Neural cell (in vitro differentiated cells): ENCODE results near the gene LRBA. TPM values are rescaled to one million over a fixed set of nuclear protein-coding genes. Genes with fewer than 3 reads are reported as not detected.

Source experiments
- H2AFZ ChIP-seq: fragments of 200-600, 300-800 bp; sonication (generic), shearing (Covaris generic); 2 replicates; pipeline ENCODE4 v1.6.0; 2014; ENCODE audit warnings: low read depth, mild to moderate bottlenecking, antibody characterized with exemption, low read length, moderate library complexity
- H3F3A ChIP-seq: fragments of 200-600 bp; shearing (Covaris generic); 2 replicates; pipeline ENCODE4 v1.6.1; 2016; ENCODE audit warnings: mild to moderate bottlenecking, moderate library complexity, mixed read lengths, antibody characterized with exemption, low read length; ENCODE audit not compliant: insufficient read depth, poor library complexity, severe bottlenecking
- H3K27ac ChIP-seq: fragments of 200-600, 300-800 bp; sonication (generic), shearing (Covaris generic); 2 replicates; pipeline ENCODE4 v1.5.1; 2014; ENCODE audit warnings: mild to moderate bottlenecking, low read length, moderate library complexity
- H3K27me3 ChIP-seq: fragments of 300-800, 200-600 bp; sonication (generic), shearing (Covaris generic); 2 replicates; pipeline ENCODE4 v1.6.0; 2014; ENCODE audit warnings: mild to moderate bottlenecking, low read depth, low read length, moderate library complexity; ENCODE audit not compliant: insufficient read depth
- H3K36me3 ChIP-seq: fragments of 300-800, 200-600 bp; sonication (generic), shearing (Covaris generic); 2 replicates; pipeline ENCODE4 v1.5.1; 2014; ENCODE audit warnings: mild to moderate bottlenecking, antibody characterized with exemption, low read length, moderate library complexity; ENCODE audit not compliant: insufficient read depth
- H3K4me2 ChIP-seq: fragments of 300-800, 200-600 bp; sonication (generic), shearing (Covaris generic); 2 replicates; pipeline ENCODE4 v1.6.0; 2014; ENCODE audit warnings: mild to moderate bottlenecking, low read length
- H3K4me3 ChIP-seq: fragments of 300-800, 200-600 bp; sonication (generic), shearing (Covaris generic); 2 replicates; pipeline ENCODE4 v1.5.1; 2014; ENCODE audit warnings: mild to moderate bottlenecking, low read length, moderate library complexity
- H3K79me2 ChIP-seq: fragments of 200-600 bp; shearing (Covaris generic); replicated peaks from 2 replicates; pipeline ENCODE4 v1.6.0; 2014; ENCODE audit warnings: mild to moderate bottlenecking, low read length, moderate library complexity; ENCODE audit not compliant: insufficient read depth
- H3K9ac ChIP-seq: fragments of 300-800, 200-600 bp; sonication (generic), shearing (Covaris generic); 2 replicates; pipeline ENCODE4 v1.6.1; 2016; ENCODE audit warnings: mild to moderate bottlenecking, low read length, mixed read lengths
- H3K9me2 ChIP-seq: fragments of 200-600 bp; shearing (Covaris generic); 2 replicates; pipeline ENCODE4 v1.6.1; 2016; ENCODE audit warnings: mild to moderate bottlenecking, low read length, mixed read lengths; ENCODE audit not compliant: insufficient read depth
- H3K9me3 ChIP-seq: fragments of 200-600, 300-800 bp; sonication (generic), shearing (Covaris generic); 2 replicates; pipeline ENCODE4 v1.6.1; 2016; ENCODE audit warnings: mild to moderate bottlenecking, mixed run types, low read length, moderate library complexity, mixed read lengths
- H4K20me1 ChIP-seq: fragments of 200-600 bp; shearing (Covaris generic); 2 replicates; pipeline ENCODE4 v1.6.1; 2016; ENCODE audit warnings: mild to moderate bottlenecking, mixed run types; ENCODE audit not compliant: insufficient read depth
- EP300 ChIP-seq: fragments of 450-650 bp; conservative IDR thresholded peaks from 2 replicates; pipeline ENCODE4 v1.6.1; 2014; ENCODE audit warnings: antibody characterized with exemption, mild to moderate bottlenecking, moderate library complexity; ENCODE audit not compliant: poor library complexity, severe bottlenecking
- EZH2 ChIP-seq: fragments of 200-600, 300-800 bp; shearing (Covaris generic), sonication (generic); IDR thresholded peaks from 2 replicates; pipeline ENCODE4 v1.6.1; 2014; ENCODE audit warnings: antibody characterized with exemption, low read length, borderline replicate concordance, mild to moderate bottlenecking; ENCODE audit not compliant: insufficient read depth, poor library complexity, severe bottlenecking
- MXI1 ChIP-seq: fragments of 450-650 bp; conservative IDR thresholded peaks from 2 replicates; pipeline ENCODE4 v1.6.1; 2014; ENCODE audit warnings: antibody characterized with exemption, mild to moderate bottlenecking; ENCODE audit not compliant: poor library complexity, severe bottlenecking
- POLR2AphosphoS5 ChIP-seq: IDR thresholded peaks from 2 replicates; pipeline ENCODE4 v1.6.1; 2012
- RAD21 ChIP-seq: fragments of 450-650 bp; conservative IDR thresholded peaks from 2 replicates; pipeline ENCODE4 v1.6.1; 2014; ENCODE audit warnings: antibody characterized with exemption, mild to moderate bottlenecking, moderate library complexity
- REST ChIP-seq: IDR thresholded peaks from 2 replicates; pipeline ENCODE4 v1.6.1; 2012; ENCODE audit warnings: borderline replicate concordance
- TAF1 ChIP-seq: IDR thresholded peaks from 2 replicates; pipeline ENCODE4 v1.6.1; 2012; ENCODE audit warnings: low read depth
- polyA plus RNA-seq: library from polyadenylated mRNA; depleted of rRNA; stranded (reverse); fragments of >200 nt; gene quantifications from 2 replicates; pipeline ENCODE4 v1.2.3, GENCODE V29; 2014
- TF ChIP-seq, protein P1 (sequence below): fragments of 450-650 bp; IDR thresholded peaks from 2 replicates; pipeline ENCODE4 v1.5.1; 2014; ENCODE audit warnings: antibody characterized with exemption, mild to moderate bottlenecking, moderate library complexity; ENCODE audit not compliant: poor library complexity, severe bottlenecking

LRBA gene
- polyA plus RNA-seq, 1 donor from 2014 or later = 7.1 TPM

DNA sequence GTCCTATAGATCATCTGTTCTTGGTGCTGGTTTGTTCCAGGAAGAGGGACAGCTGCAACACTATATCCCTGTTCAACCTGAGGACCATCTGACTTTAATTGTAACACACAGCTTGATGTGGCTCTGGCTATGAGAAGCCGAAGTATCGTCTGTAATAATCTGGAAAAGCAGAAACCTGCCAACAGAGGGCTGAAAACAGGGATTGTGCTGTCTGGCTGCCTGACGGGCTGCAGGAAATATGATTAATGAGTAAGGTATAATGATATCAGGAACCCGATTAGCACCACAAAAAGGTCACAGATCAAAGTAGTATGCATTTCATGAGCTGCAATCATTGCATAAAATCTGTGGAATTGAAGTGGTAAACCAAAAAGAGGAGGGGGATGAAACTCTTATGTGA lies 603.6 kb downstream of the LRBA start:
- H3K9me2 ChIP-seq = no peaks in the 10 kb centered on the region
- no peaks in the 10 kb centered on the region for H3F3A ChIP-seq
- H3K36me3 ChIP-seq = no peaks in the 10 kb centered on the region
- H4K20me1 ChIP-seq = no peaks in the 10 kb centered on the region
- H3K27ac ChIP-seq = no peak overlapping the region
- TF ChIP-seq, protein P1, sequence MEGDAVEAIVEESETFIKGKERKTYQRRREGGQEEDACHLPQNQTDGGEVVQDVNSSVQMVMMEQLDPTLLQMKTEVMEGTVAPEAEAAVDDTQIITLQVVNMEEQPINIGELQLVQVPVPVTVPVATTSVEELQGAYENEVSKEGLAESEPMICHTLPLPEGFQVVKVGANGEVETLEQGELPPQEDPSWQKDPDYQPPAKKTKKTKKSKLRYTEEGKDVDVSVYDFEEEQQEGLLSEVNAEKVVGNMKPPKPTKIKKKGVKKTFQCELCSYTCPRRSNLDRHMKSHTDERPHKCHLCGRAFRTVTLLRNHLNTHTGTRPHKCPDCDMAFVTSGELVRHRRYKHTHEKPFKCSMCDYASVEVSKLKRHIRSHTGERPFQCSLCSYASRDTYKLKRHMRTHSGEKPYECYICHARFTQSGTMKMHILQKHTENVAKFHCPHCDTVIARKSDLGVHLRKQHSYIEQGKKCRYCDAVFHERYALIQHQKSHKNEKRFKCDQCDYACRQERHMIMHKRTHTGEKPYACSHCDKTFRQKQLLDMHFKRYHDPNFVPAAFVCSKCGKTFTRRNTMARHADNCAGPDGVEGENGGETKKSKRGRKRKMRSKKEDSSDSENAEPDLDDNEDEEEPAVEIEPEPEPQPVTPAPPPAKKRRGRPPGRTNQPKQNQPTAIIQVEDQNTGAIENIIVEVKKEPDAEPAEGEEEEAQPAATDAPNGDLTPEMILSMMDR = no peak
- no peak overlapping the region for H2AFZ ChIP-seq
- no peak overlapping the region for H3K4me2 ChIP-seq
- no peaks in the 10 kb centered on the region for H3K79me2 ChIP-seq
- H3K9me3 ChIP-seq = no peaks in the 10 kb centered on the region
- H3K9ac ChIP-seq = no peak overlapping the region
- H3K4me3 ChIP-seq = no peak overlapping the region
- no peaks in the 10 kb centered on the region for H3K27me3 ChIP-seq

DNA sequence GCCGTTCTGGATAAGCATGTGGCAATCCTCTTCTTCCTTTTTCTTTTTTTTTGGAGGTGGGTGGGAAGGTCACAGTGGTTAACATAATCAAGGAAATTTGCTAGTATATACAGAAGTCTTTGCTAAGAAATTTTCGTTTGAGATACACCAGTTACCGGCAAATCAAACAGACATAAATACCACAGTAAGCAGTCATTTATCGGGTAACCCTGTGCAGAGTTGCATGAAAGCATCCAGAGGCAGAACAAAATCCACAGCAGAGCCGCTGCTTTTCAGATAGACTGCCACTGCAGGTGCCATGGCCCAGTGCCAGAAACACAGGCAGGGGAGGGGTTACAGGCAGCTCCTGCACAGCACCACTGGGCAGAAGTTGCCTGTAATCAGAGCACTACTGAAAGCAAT lies 612.2 kb downstream of the LRBA start:
- no peaks in the 10 kb centered on the region for H4K20me1 ChIP-seq
- no peak overlapping the region for H3K9ac ChIP-seq
- no peak overlapping the region for H3K4me3 ChIP-seq
- no peaks in the 10 kb centered on the region for H3K27me3 ChIP-seq
- H2AFZ ChIP-seq = no peak overlapping the region
- no peaks in the 10 kb centered on the region for H3K79me2 ChIP-seq
- no peak overlapping the region for H3K27ac ChIP-seq
- H3F3A ChIP-seq = no peaks in the 10 kb centered on the region
- no peaks in the 10 kb centered on the region for H3K9me3 ChIP-seq
- TF ChIP-seq, protein P1 = no peak
- no peak for TF ChIP-seq POLR2AphosphoS5
- no peak for TF ChIP-seq RAD21
- TF ChIP-seq REST = no peak
- no peak for TF ChIP-seq EZH2
- no peak for TF ChIP-seq EP300
- no peak for TF ChIP-seq TAF1
- TF ChIP-seq MXI1 = no peak
- H3K9me2 ChIP-seq = no peaks in the 10 kb centered on the region
- H3K36me3 ChIP-seq = no peaks in the 10 kb centered on the region
- H3K4me2 ChIP-seq = no peak overlapping the region
